HEK293T (cell line): Measurements from ENCODE around the gene KCTD13.

Source experiments
- CTBP1 ChIP-seq: fragments of 450-650 bp; IDR thresholded peaks from 2 replicates; pipeline ENCODE4 v1.6.1; 2016; ENCODE audit warnings: borderline replicate concordance
- FOXA1 ChIP-seq: fragments of 450-650 bp; IDR thresholded peaks from 2 replicates; pipeline ENCODE4 v1.6.1; 2016; ENCODE audit warnings: mild to moderate bottlenecking
- FOXM1 ChIP-seq: fragments of 450-650 bp; IDR thresholded peaks from 2 replicates; pipeline ENCODE4 v1.6.1; 2017; ENCODE audit warnings: mild to moderate bottlenecking, borderline replicate concordance
- HDGF ChIP-seq: fragments of 450-650 bp; IDR thresholded peaks from 2 replicates; pipeline ENCODE4 v1.6.1; 2017; ENCODE audit warnings: antibody characterized with exemption, borderline replicate concordance
- TARDBP ChIP-seq: fragments of 450-650 bp; IDR thresholded peaks from 2 replicates; pipeline ENCODE4 v1.6.1; 2016
- ZNF384 ChIP-seq: fragments of 450-650 bp; IDR thresholded peaks from 2 replicates; pipeline ENCODE4 v1.6.1; 2016

DNA sequence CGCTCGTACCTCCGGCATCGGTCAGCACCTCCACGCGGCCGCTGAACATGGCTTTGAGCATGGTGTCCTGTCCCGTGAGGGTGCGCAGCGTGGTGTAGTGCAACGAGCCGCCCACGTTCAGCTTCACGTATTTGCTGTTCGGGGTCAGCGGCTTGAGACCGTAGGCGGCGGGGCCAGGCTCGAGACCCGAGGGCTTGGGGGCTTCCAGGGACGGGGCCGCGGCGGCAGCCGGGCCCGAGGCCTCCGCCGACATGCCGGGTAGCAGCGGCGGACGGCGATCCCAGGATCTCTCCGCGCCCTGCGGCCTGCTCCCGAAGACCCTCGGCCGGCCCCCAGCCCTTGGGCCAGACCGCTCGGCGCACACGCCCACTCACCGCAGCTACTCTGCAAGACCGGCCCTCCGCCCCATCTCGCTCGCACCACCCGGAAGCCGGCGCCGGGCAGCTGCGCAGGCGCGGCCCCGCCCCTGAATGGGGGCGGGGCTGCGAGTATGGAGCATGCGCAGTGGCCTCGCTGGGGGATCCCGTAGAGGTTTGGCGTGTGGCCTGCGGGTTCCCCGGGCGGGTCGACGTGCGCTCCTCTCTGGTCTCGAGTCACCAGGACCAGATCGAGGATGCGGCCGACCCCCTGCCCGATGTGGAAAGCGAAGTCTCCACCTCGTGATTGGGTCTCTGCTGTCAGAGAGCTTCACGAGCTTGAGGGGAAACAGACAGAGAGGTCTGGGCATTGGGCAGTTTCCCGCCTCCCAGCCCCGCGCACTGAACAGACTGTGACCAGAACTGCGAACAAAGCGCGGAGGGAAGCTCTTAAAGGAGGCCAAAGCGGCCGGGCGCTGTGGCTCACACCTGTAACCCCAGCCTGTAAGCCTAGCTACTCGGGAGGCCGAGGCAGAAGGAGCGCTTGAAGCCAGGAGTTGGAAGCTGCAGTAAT is at the start of gene KCTD13:
- TF ChIP-seq CTBP1 (no peak), FOXM1 (no peak), FOXA1 (no peak), ZNF384 (no peak), HDGF (no peak), TARDBP (no peak)
